GM18526 (cell line): ENCODE data around the gene UBASH3B.

ENCODE experiments used
- POLR2A ChIP-seq: IDR thresholded peaks from 3 replicates; pipeline ENCODE4 v1.6.1; 2011; ENCODE audit not compliant: insufficient read length; ENCODE audit errors: extremely low read depth

The UBASH3B gene

GRCh38 chr11:122763108-122763507 lies 107.6 kb downstream of the UBASH3B start:
- no peak for TF ChIP-seq POLR2A

- TF ChIP-seq POLR2A: no peak
Measured at GRCh38 chr11:122764371-122765090, 109.0 kb downstream of the UBASH3B start.

GRCh38 chr11:122765487-122766131 lies 110.1 kb downstream of the UBASH3B start:
- no peak for TF ChIP-seq POLR2A

GRCh38 chr11:122769126-122769780 lies 113.7 kb downstream of the UBASH3B start:
- TF ChIP-seq POLR2A: no peak

- no peak for TF ChIP-seq POLR2A
Measured at GRCh38 chr11:122772945-122773344, 117.4 kb downstream of the UBASH3B start.

GRCh38 chr11:122773781-122774266 lies 118.3 kb downstream of the UBASH3B start:
- TF ChIP-seq POLR2A: no peak

GRCh38 chr11:122775675-122776271 lies 120.3 kb downstream of the UBASH3B start:
- no peak for TF ChIP-seq POLR2A

- TF ChIP-seq POLR2A: no peak
Measured at GRCh38 chr11:122776546-122776945, 121.0 kb downstream of the UBASH3B start.

GRCh38 chr11:122777343-122777742 lies 121.8 kb downstream of the UBASH3B start:
- TF ChIP-seq POLR2A: no peak

- TF ChIP-seq POLR2A: no peak
Measured at GRCh38 chr11:122778148-122778547, 122.6 kb downstream of the UBASH3B start.

- TF ChIP-seq POLR2A: no peak
Measured at GRCh38 chr11:122779047-122779629, 123.6 kb downstream of the UBASH3B start.

GRCh38 chr11:122780296-122780949 lies 124.9 kb downstream of the UBASH3B start:
- TF ChIP-seq POLR2A: no peak

GRCh38 chr11:122781378-122782195 lies 126.1 kb downstream of the UBASH3B start:
- TF ChIP-seq POLR2A: no peak

GRCh38 chr11:122782222-122782621 lies 126.7 kb downstream of the UBASH3B start:
- TF ChIP-seq POLR2A: no peak
